GM23338 (cell line): ENCODE results near the gene IQCK. TPM values are rescaled to one million over a fixed set of nuclear protein-coding genes. Genes with fewer than 3 reads are reported as not detected.
A peak's percentile ranks its signal among the peaks of the same experiment; 100 is the strongest.

ENCODE experiments used
- ATAC-seq: fragments of 200-7000 bp; cut with Tn5 transposase; 3 replicates; pipeline ENCODE4 v1.9.1; 2020
- DNase-seq: peaks from one replicate; pipeline ENCODE4 v3.0.0-alpha.2; 2015; ENCODE audit warnings: low spot score
- H2AFZ ChIP-seq: fragments of 200-600 bp; sonication (generic); 2 replicates; pipeline ENCODE4 v1.8.0; 2016; ENCODE audit warnings: antibody characterized with exemption, mild to moderate bottlenecking, moderate library complexity
- H3F3A ChIP-seq: fragments of 200-600 bp; sonication (generic); replicated peaks from 2 replicates; pipeline ENCODE4 v1.8.0; 2017; ENCODE audit warnings: antibody characterized with exemption, mixed run types, low read depth
- H3K27ac ChIP-seq: fragments of 200-600 bp; sonication (generic); 2 replicates; pipeline ENCODE4 v1.6.1; 2016; ENCODE audit warnings: low read depth
- H3K27me3 ChIP-seq: fragments of 200-600 bp; sonication (generic); 2 replicates; pipeline ENCODE4 v1.8.0; 2016; ENCODE audit warnings: mild to moderate bottlenecking, mixed run types, moderate library complexity; ENCODE audit not compliant: insufficient read depth
- H3K36me3 ChIP-seq: fragments of 200-600 bp; sonication (generic); 2 replicates; pipeline ENCODE4 v1.8.0; 2016; ENCODE audit warnings: mild to moderate bottlenecking; ENCODE audit not compliant: insufficient read depth
- H3K4me1 ChIP-seq: fragments of 200-600 bp; sonication (generic); 2 replicates; pipeline ENCODE4 v1.8.0; 2016; ENCODE audit warnings: mild to moderate bottlenecking, moderate library complexity; ENCODE audit not compliant: insufficient read depth
- H3K4me2 ChIP-seq: fragments of 200-600 bp; sonication (generic); 2 replicates; pipeline ENCODE4 v1.7.1; 2017; ENCODE audit warnings: mixed run types
- H3K4me3 ChIP-seq: fragments of 200-600 bp; sonication (generic); 2 replicates; pipeline ENCODE4 v1.6.1; 2016; ENCODE audit warnings: mixed run types
- H3K79me2 ChIP-seq: fragments of 200-600 bp; sonication (generic); replicated peaks from 2 replicates; pipeline ENCODE4 v1.8.0; 2017; ENCODE audit warnings: mild to moderate bottlenecking; ENCODE audit not compliant: insufficient read depth
- H3K9me2 ChIP-seq: fragments of 200-600 bp; sonication (generic); 2 replicates; pipeline ENCODE4 v1.8.0; 2017; ENCODE audit not compliant: insufficient read depth
- H4K20me1 ChIP-seq: fragments of 200-600 bp; sonication (generic); replicated peaks from 2 replicates; pipeline ENCODE4 v1.8.0; 2017; ENCODE audit warnings: mild to moderate bottlenecking; ENCODE audit not compliant: insufficient read depth
- H3K27ac Mint-ChIP-seq: 2 replicates; pipeline ENCODE4 v1.8.0; 2020; ENCODE audit warnings: inconsistent platforms, mild to moderate bottlenecking, moderate library complexity, mixed read lengths
- H3K27me3 Mint-ChIP-seq: 3 replicates; pipeline ENCODE4 v1.8.0; 2022; ENCODE audit warnings: low read depth, mild to moderate bottlenecking, moderate library complexity, mixed read lengths, inconsistent platforms; ENCODE audit not compliant: insufficient read depth, poor library complexity
- H3K36me3 Mint-ChIP-seq: 3 replicates; pipeline ENCODE4 v1.8.0; 2021; ENCODE audit warnings: low read depth, mild to moderate bottlenecking, inconsistent platforms, moderate library complexity, mixed read lengths
- H3K4me1 Mint-ChIP-seq: 3 replicates; pipeline ENCODE4 v1.8.0; 2020; ENCODE audit warnings: mild to moderate bottlenecking, inconsistent platforms, mixed read lengths
- H3K4me3 Mint-ChIP-seq: 3 replicates; pipeline ENCODE4 v1.8.0; 2021; ENCODE audit warnings: moderate library complexity, mild to moderate bottlenecking, inconsistent platforms, mixed read lengths
- H3K9me3 Mint-ChIP-seq: 3 replicates; pipeline ENCODE4 v1.8.0; 2020; ENCODE audit warnings: moderate library complexity, mild to moderate bottlenecking, inconsistent platforms, mixed read lengths
- CTCF ChIP-seq, 2 experiments: fragments of 200-600 bp in 1 of 2; sonication (generic) in 1 of 2; conservative IDR thresholded peaks; 2 replicates each; pipeline versions ENCODE4 v1.5.1 to v1.6.1; 2016 to 2017; ENCODE audit warnings: antibody characterized with exemption in 2 of 2, low read depth in 2 of 2, mild to moderate bottlenecking in 2 of 2, moderate library complexity in 1 of 2
- ETS1 ChIP-seq: IDR thresholded peaks from 2 replicates; pipeline ENCODE4 v1.6.1; 2016; ENCODE audit warnings: antibody characterized with exemption
- EZH2 ChIP-seq: fragments of 200-600 bp; sonication (generic); IDR thresholded peaks from one replicate; pipeline ENCODE4 v1.8.0; 2017; ENCODE audit warnings: antibody characterized with exemption, mild to moderate bottlenecking, low read depth; ENCODE audit not compliant: unreplicated experiment
- JUNB ChIP-seq: IDR thresholded peaks from one replicate; pipeline ENCODE4 v1.6.1; 2016; ENCODE audit warnings: antibody characterized with exemption; ENCODE audit not compliant: unreplicated experiment
- POLR2AphosphoS5 ChIP-seq: IDR thresholded peaks from 2 replicates; pipeline ENCODE4 v1.6.1; 2016; ENCODE audit warnings: antibody characterized with exemption, low read depth
- REST ChIP-seq: IDR thresholded peaks from one replicate; pipeline ENCODE4 v1.6.1; 2018; ENCODE audit warnings: antibody characterized with exemption; ENCODE audit not compliant: unreplicated experiment
- STAT1 ChIP-seq: IDR thresholded peaks from one replicate; pipeline ENCODE4 v1.6.1; 2016; ENCODE audit warnings: antibody characterized with exemption; ENCODE audit not compliant: unreplicated experiment
- ZNF462 ChIP-seq: fragments of 250-450 bp; sonication (Bioruptor Pico); IDR thresholded peaks from 2 replicates; pipeline ENCODE4 v1.5.0; 2020; ENCODE audit warnings: mild to moderate bottlenecking, moderate library complexity
- polyA plus RNA-seq: library from polyadenylated mRNA; unstranded; fragments of >200 nt; fragmentation: Nextera tagmentation; extraction: Ambion mirVana; gene quantifications from 2 replicates; pipeline ENCODE4 v1.2.1, GENCODE V29; 2016
- total RNA-seq: library from RNA; depleted of rRNA; stranded (reverse); fragments of >200 nt; shearing (Covaris generic); gene quantifications from 2 replicates; pipeline ENCODE4 v1.2.3, GENCODE V29; 2014

The IQCK gene
- total and polyA plus RNA-seq, 2 experiments from 2014 or later: 7.6 to 10.0 TPM

GRCh38 chr16:19898924-19899604 lies 181.0 kb downstream of the IQCK start:
- DNase-seq (peak; percentile 90), ATAC-seq (peak; percentile 87)
- H2AFZ ChIP-seq: peak overlapping the region; percentile 82; the same call in 1 of the 2 replicates
- no peaks in the 10 kb centered on the region for H3K36me3 ChIP-seq
- no peaks in the 10 kb centered on the region for H3K79me2 ChIP-seq
- peaks cover 7% of the 10 kb centered on the region; the same call in 2 of the 3 replicates for H3K9me3 Mint-ChIP-seq
- TF ChIP-seq CTCF (conservative IDR thresholded peaks at IDR 0.05; ENCODE audit: low read depth in 2 of 2): peak; percentile 83 to 96
- TF ChIP-seq POLR2AphosphoS5: no peak
- no peak for TF ChIP-seq JUNB
- H3K4me3 Mint-ChIP-seq: peak overlapping the region; percentile 32; the same call in 2 of the 3 replicates
- H4K20me1 ChIP-seq: no peaks in the 10 kb centered on the region
- H3K36me3 Mint-ChIP-seq: peaks cover 1% of the 10 kb centered on the region; the same call in 1 of the 3 replicates
- H3K27ac Mint-ChIP-seq: no peak overlapping the region
- no peak overlapping the region for H3K4me3 ChIP-seq
- H3K27me3 ChIP-seq: no peaks in the 10 kb centered on the region
- no peaks in the 10 kb centered on the region for H3F3A ChIP-seq
- 0 out of 2 replicates have a peak overlapping the region, but pooled peaks have one; percentile 28 for H3K4me2 ChIP-seq
- peaks cover 10% of the 10 kb centered on the region for H3K27me3 Mint-ChIP-seq
- H3K9me2 ChIP-seq: no peaks in the 10 kb centered on the region
- peaks cover 7% of the 10 kb centered on the region for H3K4me1 Mint-ChIP-seq
- no peaks in the 10 kb centered on the region for H3K4me1 ChIP-seq
- H3K27ac ChIP-seq: no peak overlapping the region

- no peaks in the 10 kb centered on the region for H3K9me2 ChIP-seq
- no peaks in the 10 kb centered on the region for H3K36me3 ChIP-seq
- no peaks in the 10 kb centered on the region for H3K79me2 ChIP-seq
- no peaks in the 10 kb centered on the region for H3F3A ChIP-seq
- H3K27me3 ChIP-seq: no peaks in the 10 kb centered on the region
- H4K20me1 ChIP-seq: no peaks in the 10 kb centered on the region
- Mint-ChIP-seq H3K4me3 (no peak overlapping the region), H3K4me1 (peaks cover 7% of the 10 kb centered on the region), H3K27me3 (peaks cover 8% of the 10 kb centered on the region), H3K27ac (no peak overlapping the region), H3K9me3 (peaks cover 5% of the 10 kb centered on the region; the same call in 2 of the 3 replicates), H3K36me3 (no peaks in the 10 kb centered on the region; the same call in 2 of the 3 replicates)
- no peak overlapping the region for H3K4me2 ChIP-seq
- H3K27ac ChIP-seq: no peak overlapping the region
- no peak overlapping the region for H3K4me3 ChIP-seq
- H3K4me1 ChIP-seq: no peaks in the 10 kb centered on the region
- DNase-seq (no peak), ATAC-seq (no peak)
- H2AFZ ChIP-seq: no peak overlapping the region
- TF ChIP-seq ZNF462 (CRISPR knock-in tag) (no peak), STAT1 (no peak), REST (no peak), JUNB (no peak), EZH2 (no peak), ETS1 (no peak)
These were observed 181.5 kb downstream of the IQCK start for GRCh38 chr16:19899605-19899955.
